Progenitor cell of endocrine pancreas (in vitro differentiated cells): ENCODE measurements around the gene KCNMA1. TPM values are rescaled to one million over a fixed set of nuclear protein-coding genes. Genes with fewer than 3 reads are reported as not detected.

ENCODE experiments used
- DNase-seq: peaks from one replicate; pipeline ENCODE4 v3.0.0; 2021; ENCODE audit warnings: low spot score; ENCODE audit not compliant: unreplicated experiment
- H3K27ac Mint-ChIP-seq: 2 replicates; pipeline ENCODE4 v1.8.0; 2021; ENCODE audit warnings: mild to moderate bottlenecking, moderate library complexity, mixed read lengths
- H3K27me3 Mint-ChIP-seq: 2 replicates; pipeline ENCODE4 v1.8.0; 2021; ENCODE audit warnings: mixed read lengths
- H3K36me3 Mint-ChIP-seq: 2 replicates; pipeline ENCODE4 v1.8.0; 2022; ENCODE audit warnings: mixed read lengths; ENCODE audit not compliant: insufficient read depth
- H3K4me1 Mint-ChIP-seq: 2 replicates; pipeline ENCODE4 v1.8.0; 2021; ENCODE audit warnings: low read depth, mixed read lengths
- H3K4me3 Mint-ChIP-seq: 2 replicates; pipeline ENCODE4 v1.8.0; 2021; ENCODE audit warnings: low read depth, mild to moderate bottlenecking, moderate library complexity, mixed read lengths
- H3K9me3 Mint-ChIP-seq: 2 replicates; pipeline ENCODE4 v1.8.0; 2021; ENCODE audit warnings: low read depth, mixed read lengths
- total RNA-seq: library from RNA; stranded (reverse); gene quantifications from 2 replicates; pipeline ENCODE4 v1.2.1, GENCODE V29; 2021
- TF ChIP-seq, protein P1 (sequence below): fragments of 200-600 bp; sonication (generic); IDR thresholded peaks from one replicate; pipeline ENCODE4 v1.5.0; 2021; ENCODE audit warnings: antibody characterized with exemption, mild to moderate bottlenecking; ENCODE audit not compliant: unreplicated experiment

Gene KCNMA1
- total RNA-seq, 1 donor from 2014 or later = 5.8 TPM

DNA sequence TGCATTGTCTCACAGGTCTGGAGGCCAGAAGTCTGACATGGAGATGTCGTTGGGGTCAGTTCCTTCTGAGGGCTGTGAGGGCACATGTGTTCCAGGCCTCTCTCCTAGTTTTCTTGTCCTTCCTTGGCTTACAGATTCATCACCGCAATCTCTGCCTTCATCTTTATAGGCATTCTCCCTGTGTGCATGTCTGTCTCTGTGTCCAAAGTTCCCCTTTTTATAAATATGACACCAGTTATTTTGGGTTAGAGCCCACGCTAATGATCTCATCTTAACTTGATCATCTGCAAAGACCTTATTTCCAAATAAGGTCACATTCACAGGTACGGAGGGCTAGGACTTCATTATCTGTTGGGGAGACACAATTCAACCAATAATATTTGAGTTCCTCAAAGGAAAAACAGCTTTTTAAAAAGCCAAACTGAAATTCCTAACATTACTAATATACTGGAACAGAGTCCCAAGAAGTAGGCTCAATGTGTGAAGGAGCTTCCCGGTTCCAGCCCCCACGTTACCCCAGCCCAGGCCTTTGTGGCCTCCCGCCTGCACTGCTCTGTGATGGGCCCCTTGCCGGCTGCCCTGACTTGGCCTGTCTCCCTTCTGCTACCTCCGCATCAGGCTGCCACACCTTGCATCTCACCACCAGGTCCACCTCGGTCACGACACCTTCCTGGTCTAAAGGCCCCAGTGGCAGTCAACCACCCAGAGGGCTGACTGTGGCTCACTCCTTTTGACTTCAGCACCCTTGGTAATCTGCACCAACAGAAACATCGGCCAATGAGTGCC is 142.7 kb downstream of the KCNMA1 start:
- no peak overlapping the region for H3K27ac Mint-ChIP-seq
- peaks cover 8% of the 10 kb centered on the region for H3K27me3 Mint-ChIP-seq
- H3K9me3 Mint-ChIP-seq = no peaks in the 10 kb centered on the region
- DNase-seq = no peak
- H3K4me1 Mint-ChIP-seq = peaks cover 5% of the 10 kb centered on the region
- H3K36me3 Mint-ChIP-seq = no peaks in the 10 kb centered on the region
- H3K4me3 Mint-ChIP-seq = no peak overlapping the region
- TF ChIP-seq, protein P1, sequence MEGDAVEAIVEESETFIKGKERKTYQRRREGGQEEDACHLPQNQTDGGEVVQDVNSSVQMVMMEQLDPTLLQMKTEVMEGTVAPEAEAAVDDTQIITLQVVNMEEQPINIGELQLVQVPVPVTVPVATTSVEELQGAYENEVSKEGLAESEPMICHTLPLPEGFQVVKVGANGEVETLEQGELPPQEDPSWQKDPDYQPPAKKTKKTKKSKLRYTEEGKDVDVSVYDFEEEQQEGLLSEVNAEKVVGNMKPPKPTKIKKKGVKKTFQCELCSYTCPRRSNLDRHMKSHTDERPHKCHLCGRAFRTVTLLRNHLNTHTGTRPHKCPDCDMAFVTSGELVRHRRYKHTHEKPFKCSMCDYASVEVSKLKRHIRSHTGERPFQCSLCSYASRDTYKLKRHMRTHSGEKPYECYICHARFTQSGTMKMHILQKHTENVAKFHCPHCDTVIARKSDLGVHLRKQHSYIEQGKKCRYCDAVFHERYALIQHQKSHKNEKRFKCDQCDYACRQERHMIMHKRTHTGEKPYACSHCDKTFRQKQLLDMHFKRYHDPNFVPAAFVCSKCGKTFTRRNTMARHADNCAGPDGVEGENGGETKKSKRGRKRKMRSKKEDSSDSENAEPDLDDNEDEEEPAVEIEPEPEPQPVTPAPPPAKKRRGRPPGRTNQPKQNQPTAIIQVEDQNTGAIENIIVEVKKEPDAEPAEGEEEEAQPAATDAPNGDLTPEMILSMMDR = no peak

DNA sequence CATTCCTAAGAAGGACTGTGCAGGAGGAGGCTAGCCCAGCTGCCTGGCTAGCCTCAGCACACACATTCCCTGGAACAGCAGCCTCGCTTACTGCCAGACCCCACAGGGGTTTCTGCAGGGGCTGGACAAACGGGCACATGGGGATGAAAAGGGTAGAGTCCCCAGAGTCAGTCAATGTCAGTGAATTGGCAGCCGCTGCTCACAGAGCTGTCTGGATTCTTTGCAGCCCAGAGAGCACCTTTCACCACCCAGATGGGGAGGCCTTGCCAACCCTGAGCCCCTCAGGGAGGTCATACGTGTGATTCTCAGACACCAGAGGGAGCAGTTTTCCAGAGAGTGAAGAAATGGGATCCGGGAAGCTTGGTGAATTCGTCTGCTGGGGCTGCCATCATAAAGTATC is 143.3 kb downstream of the KCNMA1 start:
- Mint-ChIP-seq H3K9me3 (no peaks in the 10 kb centered on the region), H3K27me3 (peaks cover 8% of the 10 kb centered on the region), H3K36me3 (no peaks in the 10 kb centered on the region), H3K4me3 (no peak overlapping the region), H3K27ac (no peak overlapping the region), H3K4me1 (peaks cover 5% of the 10 kb centered on the region)
- no peak for DNase-seq
- TF ChIP-seq, protein P1 = peak; percentile 44

DNA sequence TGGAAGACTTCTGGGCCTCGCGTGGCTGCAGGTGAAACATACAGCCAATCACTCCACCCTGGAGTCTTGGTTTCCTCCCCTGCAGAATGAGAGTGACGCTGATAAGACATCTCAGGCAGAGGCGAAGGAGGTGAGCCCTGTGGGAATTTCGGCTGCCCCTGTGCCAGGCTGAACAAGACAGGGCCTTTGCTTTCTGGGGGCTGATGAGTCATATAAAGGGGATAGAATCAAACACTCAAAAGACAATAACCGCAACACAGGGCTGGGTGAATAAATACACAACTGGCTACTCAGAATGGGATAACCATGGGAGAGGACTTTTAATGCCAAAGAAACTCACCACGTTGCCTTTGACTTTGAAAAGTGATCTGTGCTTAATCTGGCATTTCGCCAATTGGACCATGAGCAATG is 143.8 kb downstream of the KCNMA1 start:
- Mint-ChIP-seq H3K4me1 (peaks cover 4% of the 10 kb centered on the region), H3K27ac (no peak overlapping the region), H3K27me3 (peaks cover 8% of the 10 kb centered on the region), H3K9me3 (no peaks in the 10 kb centered on the region), H3K36me3 (no peaks in the 10 kb centered on the region), H3K4me3 (no peak overlapping the region)
- DNase-seq = no peak
- TF ChIP-seq, protein P1 = no peak

DNA sequence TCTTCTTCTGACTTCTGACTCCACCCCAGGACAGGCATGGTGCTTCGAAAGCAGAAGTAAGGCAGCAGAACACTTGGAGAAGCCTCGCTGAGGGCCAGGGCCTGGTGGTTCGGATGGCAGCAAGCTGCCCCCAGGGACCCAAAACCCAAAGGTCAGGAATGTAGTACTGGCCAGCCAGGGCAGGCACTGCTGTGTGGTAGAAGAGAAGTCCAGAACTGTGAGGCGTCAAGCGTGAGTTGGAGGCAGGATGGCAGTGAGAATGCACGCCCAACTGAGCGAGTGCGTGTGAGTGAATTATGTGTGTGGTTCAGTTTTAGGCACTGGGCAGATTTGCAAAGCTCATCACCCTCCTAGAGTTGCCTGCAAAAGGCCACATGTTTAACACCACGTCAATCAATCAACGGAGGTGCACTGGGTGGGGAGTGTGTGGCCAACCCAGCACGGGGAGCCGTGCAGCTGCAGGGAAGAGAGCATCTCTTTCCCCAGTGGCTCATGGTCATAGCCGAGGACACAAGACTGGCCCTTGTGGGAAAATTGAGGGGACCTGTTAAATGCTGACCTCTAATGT is 144.3 kb downstream of the KCNMA1 start:
- Mint-ChIP-seq H3K27ac (no peak overlapping the region), H3K36me3 (no peaks in the 10 kb centered on the region), H3K4me3 (no peak overlapping the region), H3K4me1 (peaks cover 4% of the 10 kb centered on the region), H3K27me3 (peaks cover 8% of the 10 kb centered on the region), H3K9me3 (no peaks in the 10 kb centered on the region)
- no peak for DNase-seq
- TF ChIP-seq, protein P1 = no peak

DNA sequence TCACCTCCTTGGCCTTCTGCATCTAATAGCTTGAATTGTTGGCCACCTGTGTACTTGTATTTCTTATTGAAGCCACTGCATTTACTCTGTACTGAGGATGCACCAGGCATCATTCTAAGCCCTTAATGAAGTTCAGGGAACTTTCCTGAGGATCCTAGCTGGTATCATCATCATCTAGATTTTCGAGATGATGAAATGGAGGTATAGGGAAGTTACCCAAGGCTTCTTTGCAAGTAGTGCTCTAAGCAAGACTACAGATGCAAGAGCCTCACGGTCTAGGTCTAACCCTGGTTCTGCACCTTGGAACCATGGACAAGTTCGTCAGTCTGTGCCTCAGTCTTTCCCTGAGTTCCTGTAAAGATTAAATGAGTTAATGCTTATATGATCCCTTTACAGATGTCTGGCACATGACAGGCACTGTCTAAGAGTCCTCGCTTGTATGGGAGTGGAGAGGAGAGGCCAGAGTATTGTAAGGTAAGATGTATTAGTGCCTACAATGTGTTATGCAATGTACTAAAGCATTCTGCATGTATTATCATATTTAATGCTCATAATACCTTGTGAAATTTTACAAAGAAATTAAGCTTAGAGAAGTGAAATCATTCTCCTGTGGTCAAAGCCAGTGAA is 145.1 kb downstream of the KCNMA1 start:
- no peak overlapping the region for H3K27ac Mint-ChIP-seq
- no peak overlapping the region for H3K4me3 Mint-ChIP-seq
- TF ChIP-seq, protein P1 = no peak
- no peak for DNase-seq
- H3K4me1 Mint-ChIP-seq = peaks cover 4% of the 10 kb centered on the region
- peaks cover 8% of the 10 kb centered on the region for H3K27me3 Mint-ChIP-seq
- H3K9me3 Mint-ChIP-seq = no peaks in the 10 kb centered on the region
- H3K36me3 Mint-ChIP-seq = no peaks in the 10 kb centered on the region
